Bronchial epithelial cell (primary cell): ENCODE measurements around the gene EPHB6. TPM values are rescaled to one million over a fixed set of nuclear protein-coding genes. Genes with fewer than 3 reads are reported as not detected.
A peak's percentile ranks its signal among the peaks of the same experiment; 100 is the strongest.

Source experiments
- DNase-seq: peaks from one replicate; pipeline ENCODE4 v3.0.0-alpha.2; 2010; ENCODE audit warnings: low read depth
- FAIRE-seq: peaks from 2 replicates; lab custom pipeline; 2011; peaks lifted over from hg19 to GRCh38; lab: Jason Lieb, UNC
- H3K27me3 ChIP-seq: 2 replicates; pipeline ENCODE4 v1.5.1; 2011; ENCODE audit warnings: low read length; ENCODE audit not compliant: control insufficient read depth, insufficient read depth
- H3K36me3 ChIP-seq: 2 replicates; pipeline ENCODE4 v1.5.1; 2011; ENCODE audit warnings: low read length; ENCODE audit not compliant: control insufficient read depth, insufficient read depth
- H3K4me3 ChIP-seq: 2 replicates; pipeline ENCODE4 v1.5.1; 2011; ENCODE audit warnings: mild to moderate bottlenecking, low read depth, low read length, control low read depth
- total RNA-seq: library from RNA; depleted of rRNA; stranded (reverse); fragments of >200 nt; gene quantifications from 2 replicates; pipeline ENCODE4 v1.2.1, GENCODE V29; 2014
- TF ChIP-seq, protein P1 (sequence below): IDR thresholded peaks from 2 replicates; pipeline ENCODE4 v1.5.1; 2011; ENCODE audit warnings: mild to moderate bottlenecking, moderate library complexity, low read length, control low read depth, inconsistent platforms; ENCODE audit not compliant: insufficient read depth, severe bottlenecking

EPHB6 gene
- total RNA-seq, 1 donor from 2014 or later: under 0.01 TPM

DNA sequence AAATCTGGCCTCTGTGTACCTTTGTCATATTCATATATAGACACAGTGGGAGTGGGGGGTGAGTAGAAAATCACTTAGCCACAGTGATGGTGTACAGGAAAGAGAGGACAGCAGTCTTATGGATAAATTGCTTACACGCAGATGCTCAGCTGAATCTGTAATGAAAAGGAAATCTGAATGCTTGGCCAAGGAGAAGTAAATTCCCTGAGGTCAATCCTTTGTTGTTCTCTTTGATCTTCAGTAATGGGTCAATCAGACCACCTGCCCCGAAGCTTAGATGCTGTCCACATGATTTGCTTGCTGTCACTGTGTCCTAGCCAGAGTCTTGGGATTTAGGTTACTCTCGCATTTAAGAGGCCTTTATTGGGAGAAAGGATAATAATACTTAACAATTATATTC lies 18.4 kb upstream of the EPHB6 start:
- FAIRE-seq: no peak

DNA sequence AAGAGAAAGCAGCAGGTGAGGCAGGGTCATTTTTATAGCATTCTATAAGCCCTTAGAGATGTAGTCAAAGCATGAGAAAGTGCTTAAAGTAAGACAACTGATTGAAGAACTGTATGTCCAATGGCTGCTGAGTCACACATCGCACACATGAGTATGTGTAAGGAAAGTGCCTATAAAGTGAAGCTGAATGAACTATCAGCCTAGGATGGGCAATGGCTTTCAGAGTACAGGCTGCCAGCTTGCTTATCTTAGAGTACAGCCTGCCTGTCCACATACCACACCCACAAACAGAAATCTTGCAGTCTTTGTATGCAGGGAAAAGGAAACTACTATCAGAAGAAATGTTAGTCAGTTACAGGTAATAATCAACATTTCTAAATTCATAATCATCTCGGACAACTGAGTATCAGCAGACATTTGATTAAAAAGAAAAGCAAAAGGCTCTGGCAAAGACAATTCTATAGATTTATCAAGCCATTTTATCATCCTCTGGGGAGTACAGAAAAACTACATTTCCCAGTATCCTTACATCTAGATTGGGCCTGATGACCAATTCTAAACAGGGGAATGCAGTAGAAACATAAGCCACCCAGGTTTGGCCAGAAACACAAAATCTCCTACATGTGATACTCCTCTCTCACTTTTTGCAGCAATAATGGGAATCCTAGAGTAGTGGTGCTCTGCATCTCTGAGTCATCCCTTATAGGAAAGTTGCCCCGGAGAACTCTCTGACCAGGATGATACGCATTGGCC lies 16.2 kb upstream of the EPHB6 start:
- DNase-seq (peak; percentile 25), FAIRE-seq (no peak)
- no peak overlapping the region for H3K4me3 ChIP-seq

More for the DNA sequence above, 18.4 kb upstream of the EPHB6 start:
- no peak for DNase-seq
- no peaks in the 10 kb centered on the region for H3K27me3 ChIP-seq
- TF ChIP-seq, protein P1, sequence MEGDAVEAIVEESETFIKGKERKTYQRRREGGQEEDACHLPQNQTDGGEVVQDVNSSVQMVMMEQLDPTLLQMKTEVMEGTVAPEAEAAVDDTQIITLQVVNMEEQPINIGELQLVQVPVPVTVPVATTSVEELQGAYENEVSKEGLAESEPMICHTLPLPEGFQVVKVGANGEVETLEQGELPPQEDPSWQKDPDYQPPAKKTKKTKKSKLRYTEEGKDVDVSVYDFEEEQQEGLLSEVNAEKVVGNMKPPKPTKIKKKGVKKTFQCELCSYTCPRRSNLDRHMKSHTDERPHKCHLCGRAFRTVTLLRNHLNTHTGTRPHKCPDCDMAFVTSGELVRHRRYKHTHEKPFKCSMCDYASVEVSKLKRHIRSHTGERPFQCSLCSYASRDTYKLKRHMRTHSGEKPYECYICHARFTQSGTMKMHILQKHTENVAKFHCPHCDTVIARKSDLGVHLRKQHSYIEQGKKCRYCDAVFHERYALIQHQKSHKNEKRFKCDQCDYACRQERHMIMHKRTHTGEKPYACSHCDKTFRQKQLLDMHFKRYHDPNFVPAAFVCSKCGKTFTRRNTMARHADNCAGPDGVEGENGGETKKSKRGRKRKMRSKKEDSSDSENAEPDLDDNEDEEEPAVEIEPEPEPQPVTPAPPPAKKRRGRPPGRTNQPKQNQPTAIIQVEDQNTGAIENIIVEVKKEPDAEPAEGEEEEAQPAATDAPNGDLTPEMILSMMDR: no peak
- H3K4me3 ChIP-seq: no peak overlapping the region
- no peaks in the 10 kb centered on the region for H3K36me3 ChIP-seq

DNA sequence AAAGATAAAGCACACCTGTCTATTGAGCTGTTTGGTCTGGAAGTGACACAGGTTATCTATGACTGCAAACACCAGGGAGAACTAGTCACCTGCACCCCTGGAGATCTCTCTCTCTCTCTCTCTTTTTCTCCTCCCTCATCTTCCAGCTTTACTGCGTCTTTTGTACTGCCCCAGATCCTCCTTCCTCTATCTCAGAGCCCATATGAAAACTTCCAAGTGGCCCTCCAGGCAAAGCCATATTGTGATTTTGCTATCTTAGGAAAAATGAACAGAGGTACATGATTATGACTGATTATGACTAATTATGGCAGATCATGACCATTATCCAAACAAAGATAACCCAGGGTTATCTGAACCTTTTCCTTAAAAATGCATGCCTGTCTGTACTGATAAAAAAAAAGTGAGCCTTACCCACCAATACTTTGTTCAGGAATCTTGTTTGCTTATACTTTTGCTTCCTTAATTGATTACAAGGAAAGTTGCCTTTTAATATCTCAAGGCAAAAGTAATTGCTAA lies 12.6 kb upstream of the EPHB6 start:
- no peak for FAIRE-seq

More for the DNA sequence above, 16.2 kb upstream of the EPHB6 start:
- no peaks in the 10 kb centered on the region for H3K27me3 ChIP-seq
- H3K36me3 ChIP-seq: no peaks in the 10 kb centered on the region
- TF ChIP-seq, protein P1: no peak

DNA sequence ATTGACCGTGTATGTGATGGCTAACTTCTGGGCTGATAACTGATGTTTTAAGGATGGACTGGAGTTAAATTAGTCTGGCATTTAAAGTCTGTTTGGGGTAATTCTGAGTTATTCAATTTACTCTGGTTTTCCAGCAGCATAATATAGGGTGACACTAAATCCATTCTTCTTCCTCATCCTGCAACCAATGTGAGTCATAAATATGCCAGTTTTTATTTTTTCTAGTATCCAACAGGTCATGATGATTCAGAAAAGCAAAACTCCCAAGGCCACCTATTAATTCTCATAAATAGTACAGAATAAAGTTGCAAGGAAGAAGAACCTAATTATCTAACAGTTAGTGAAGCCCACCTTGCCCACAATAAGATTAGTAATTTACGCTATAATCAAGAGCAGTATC lies 7.5 kb upstream of the EPHB6 start:
- H3K36me3 ChIP-seq: no peaks in the 10 kb centered on the region
- DNase-seq: peak; percentile 37
- no peaks in the 10 kb centered on the region for H3K27me3 ChIP-seq
- no peak for FAIRE-seq
- TF ChIP-seq, protein P1: no peak
- no peak overlapping the region for H3K4me3 ChIP-seq

More for the DNA sequence above, 12.6 kb upstream of the EPHB6 start:
- TF ChIP-seq, protein P1: no peak
- Histone ChIP-seq H3K27me3 (no peaks in the 10 kb centered on the region), H3K4me3 (no peak overlapping the region), H3K36me3 (no peaks in the 10 kb centered on the region)
- DNase-seq: no peak

DNA sequence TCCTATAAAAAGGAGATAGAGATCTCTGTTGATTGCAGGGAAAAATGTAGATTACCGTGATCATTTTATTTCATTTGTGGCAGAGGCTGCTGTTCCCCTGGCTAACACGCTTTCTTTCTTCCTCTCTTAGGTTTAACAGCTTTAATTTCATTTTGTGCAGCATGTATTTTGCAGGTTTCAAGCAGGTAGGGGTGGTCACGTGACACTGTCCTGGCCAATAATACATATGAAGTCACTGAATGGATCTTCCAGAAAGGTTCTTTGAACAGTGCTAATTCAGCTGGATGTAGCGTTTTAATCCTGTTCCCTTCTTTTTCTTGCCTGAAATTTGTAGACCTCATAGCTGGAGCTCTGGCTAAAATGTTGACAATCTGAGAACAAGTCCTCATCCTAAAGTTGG lies 3.6 kb upstream of the EPHB6 start:
- no peak overlapping the region for H3K4me3 ChIP-seq
- TF ChIP-seq, protein P1: no peak
- FAIRE-seq (no peak), DNase-seq (no peak)
- H3K27me3 ChIP-seq: no peaks in the 10 kb centered on the region
- H3K36me3 ChIP-seq: no peaks in the 10 kb centered on the region
